Bone marrow (tissue), 2 donors: ENCODE measurements around the gene ENPP3.
"Not testable (repeated sequence)": the region's sequence is repeated elsewhere in the genome, so short reads cannot be mapped to it uniquely, and the experiment has no call there.

Experiments used
- DNase-seq, 2 donors: peaks; one replicate each; lab custom pipeline; 2025; lab: John Stamatoyannopoulos, UW

ENPP3 gene

DNA sequence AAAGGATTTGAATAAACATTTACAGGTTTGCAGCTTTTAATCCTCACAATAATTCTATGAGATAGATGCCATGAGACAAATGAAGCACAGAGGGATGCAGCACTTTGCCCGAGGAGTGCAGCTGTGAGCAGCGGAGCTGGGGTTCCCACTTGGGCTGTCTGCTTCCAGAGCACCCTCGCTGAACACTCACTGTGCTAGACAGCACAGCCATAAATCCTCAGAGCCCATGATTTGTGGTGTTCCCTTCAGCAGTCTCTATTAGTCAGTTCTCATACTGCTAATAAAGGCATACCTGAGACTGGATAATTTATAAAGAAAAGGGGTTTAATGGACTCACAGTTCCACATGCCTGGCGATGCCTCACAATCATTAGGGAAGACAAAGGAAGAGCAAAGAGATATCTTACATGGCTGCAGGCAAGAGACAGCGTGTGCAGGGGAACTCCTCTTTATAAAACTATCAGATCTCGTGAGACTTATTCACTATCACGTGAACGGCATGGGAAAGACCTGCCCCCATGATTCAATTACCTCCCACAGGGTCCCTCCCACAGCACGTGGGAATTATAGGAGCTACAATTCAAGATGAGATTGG lies 99.0 kb downstream of the ENPP3 start:
- DNase-seq: no peak

DNA sequence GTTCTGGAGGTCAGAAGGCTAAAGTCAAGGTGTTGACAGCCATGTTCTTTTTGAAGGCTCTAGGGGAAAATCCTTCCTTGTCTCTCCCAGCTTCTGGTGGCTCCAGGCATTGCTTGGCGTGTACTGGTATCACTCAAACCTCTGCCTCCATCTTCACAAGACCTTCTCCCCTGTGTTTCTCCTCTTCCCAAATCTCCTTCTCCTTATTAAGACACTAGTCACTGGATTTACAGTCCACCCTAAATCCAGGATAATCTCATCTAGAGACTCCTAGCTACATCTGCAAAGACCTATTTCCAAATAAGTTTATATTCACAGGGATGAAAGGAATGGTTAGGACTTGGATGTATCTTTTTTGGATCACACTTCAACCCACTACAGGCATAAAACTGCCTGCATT lies 99.7 kb downstream of the ENPP3 start:
- no peak for DNase-seq

DNA sequence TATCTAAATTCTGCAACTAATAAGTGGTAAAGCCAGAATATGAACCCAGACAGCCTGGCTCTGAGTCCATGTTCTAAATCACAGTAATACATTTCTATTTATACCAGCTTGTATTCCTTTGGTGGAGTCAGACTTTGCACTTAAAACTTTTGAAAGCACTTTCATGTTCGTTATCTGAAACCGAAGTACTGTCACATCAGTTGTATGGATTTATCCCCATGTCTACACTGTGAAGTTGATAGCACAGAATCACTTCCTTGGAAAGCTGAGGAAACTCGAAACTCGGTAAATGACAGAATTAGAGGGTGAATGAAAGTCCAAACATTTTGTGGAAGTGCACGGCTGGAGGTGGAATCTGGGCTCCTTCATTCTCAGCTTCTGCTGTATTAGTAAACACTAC lies 102.0 kb downstream of the ENPP3 start:
- DNase-seq: no peak

DNA sequence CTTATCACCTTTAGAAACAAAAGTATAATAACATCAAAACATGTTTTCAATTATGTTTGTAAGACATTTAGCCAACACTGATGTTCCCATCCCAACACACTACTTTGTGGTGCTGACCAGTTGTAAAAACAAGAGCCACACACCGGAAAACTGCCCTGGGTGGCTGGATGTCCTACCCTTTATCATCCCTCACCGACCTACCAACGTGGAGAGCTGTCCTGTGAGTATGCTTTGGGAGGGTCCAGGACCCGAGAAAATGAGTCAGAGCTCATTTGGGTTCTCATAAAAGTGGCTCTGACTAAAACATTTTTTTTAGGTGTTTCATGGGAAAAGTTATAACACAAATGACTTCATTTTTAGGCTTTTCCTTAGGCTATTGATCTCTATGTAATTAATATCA lies 103.1 kb downstream of the ENPP3 start:
- DNase-seq: no peak

DNA sequence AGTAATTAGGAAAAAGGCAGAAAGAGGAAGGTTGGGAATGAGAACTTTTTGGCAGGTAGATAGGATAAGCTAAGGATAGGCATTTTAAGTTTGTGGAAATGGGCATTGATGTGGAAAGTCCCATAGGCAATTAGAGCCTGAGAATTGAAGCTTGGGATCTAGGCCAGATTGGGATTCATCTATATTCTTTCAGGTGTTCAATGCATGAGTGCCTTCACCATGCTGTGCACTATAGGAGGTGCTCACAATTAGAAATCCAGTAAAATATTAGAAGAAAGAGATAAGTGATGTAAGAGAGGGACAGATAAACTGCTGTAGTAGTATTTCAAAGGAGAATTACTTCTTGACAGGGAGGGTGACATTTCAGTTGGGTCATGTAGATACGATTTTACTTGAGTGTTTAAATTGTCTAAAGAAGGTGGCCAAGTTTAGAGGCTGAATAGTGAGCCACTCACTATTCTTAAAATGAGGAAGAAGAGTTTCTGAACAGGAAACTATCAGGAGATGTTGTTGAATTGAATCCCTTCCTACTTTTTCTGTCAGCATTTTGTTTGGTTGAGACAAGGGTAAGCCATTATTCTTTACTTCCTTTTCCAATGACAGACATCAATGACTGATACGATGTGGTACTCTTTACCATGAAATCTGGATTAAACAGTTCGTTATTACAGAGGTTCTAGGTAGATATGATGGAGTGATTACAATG lies 104.7 kb downstream of the ENPP3 start:
- no peak for DNase-seq

DNA sequence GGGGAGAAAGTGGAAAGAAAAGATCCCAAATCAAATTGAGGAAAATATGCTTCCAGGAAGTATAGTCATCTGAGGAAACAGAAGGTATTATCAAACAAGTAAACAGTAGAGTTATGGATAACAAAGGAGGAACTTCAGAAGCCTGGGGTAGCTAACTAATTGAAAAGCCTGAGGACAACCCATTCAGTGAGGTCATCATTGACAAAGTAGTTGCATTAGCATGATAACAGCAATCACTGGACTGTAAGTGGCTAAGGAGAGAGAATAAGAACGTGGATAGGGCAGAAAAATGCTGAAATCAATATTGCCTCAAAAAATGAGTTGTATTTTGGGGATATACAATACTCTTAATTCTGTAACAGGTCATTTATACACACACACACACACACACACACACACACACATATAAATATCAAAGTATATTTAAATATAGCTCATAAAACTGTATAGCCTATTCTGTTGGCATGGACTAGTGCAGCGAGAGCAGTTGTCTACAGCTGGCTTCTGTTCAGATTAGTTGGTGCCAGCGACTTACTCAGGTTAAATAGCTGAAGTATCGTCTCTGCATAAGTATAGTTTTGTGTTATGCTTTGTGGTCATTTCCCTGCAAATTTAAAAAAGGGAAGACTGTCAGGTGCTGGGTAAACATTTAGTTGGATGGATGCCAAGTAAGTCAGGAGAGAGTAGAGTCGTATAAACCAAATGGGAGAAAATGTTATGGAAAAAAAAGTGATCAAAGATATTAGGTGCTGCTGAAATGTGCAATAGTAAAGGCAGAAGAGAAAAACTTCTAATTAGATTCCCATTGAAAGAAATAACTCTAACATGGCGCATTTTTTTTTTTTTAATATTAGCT lies 107.6 kb downstream of the ENPP3 start:
- DNase-seq: no peak

DNA sequence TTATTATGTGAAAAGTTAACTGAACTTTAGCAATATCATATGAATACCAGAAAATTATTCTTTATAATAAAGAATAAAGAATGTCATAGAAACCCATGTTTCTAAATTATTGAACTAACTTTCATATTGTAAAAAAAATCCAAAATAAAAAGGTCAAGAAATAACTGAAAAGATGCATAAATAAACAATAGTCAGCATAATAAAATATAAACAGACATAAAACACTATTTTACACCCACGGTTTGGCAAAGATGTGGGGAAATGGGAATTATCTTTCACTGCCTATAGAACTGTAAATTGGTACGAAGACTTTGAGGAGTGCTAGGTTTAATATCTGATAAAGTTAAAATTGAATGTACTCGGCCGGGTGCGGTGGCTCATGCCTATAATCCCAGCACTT lies 108.4 kb downstream of the ENPP3 start:
- no peak for DNase-seq

DNA sequence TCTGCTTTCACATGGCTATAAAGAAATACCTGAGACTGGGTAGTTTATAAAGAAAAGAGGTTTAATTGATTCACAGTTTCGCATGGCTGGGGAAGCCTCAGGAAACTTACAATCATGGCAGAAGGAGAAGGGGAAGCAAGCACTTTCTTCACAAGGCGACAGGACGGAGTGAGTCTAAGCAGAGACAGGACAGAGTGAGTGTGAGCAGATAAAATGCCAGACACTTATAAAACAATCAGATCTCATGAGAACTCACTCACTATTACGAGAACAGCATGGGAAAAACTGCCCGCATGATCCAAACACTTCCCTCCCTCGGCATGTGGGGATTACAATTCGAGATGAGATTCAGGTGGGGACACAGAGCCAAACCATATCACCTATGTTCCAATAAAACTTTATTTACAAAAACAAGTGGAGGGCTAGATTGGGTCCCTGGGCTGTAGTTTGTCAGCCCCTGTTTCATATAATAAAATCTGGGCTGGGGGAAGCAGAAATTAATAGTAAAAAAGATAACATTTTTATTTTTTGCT lies 110.8 kb downstream of the ENPP3 start:
- DNase-seq: no peak

DNA sequence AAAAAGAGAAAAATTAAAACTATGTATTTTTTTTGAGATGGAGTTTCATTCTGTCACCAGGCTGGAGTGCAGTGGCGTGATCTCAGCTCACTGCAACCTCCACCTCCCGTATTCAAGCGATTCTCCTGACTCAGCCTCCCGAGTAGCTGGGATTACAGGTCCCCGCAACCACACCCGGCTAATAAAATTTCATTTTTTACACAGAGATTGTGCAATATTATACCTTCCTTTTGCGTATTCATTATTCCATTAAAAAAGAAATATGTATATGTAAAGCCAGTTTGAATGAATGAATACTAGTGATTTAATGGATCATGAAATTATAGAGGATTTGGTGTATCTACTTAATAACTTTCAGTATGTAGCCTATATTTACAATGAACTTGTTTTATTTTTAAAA lies 111.9 kb downstream of the ENPP3 start:
- DNase-seq: no peak

DNA sequence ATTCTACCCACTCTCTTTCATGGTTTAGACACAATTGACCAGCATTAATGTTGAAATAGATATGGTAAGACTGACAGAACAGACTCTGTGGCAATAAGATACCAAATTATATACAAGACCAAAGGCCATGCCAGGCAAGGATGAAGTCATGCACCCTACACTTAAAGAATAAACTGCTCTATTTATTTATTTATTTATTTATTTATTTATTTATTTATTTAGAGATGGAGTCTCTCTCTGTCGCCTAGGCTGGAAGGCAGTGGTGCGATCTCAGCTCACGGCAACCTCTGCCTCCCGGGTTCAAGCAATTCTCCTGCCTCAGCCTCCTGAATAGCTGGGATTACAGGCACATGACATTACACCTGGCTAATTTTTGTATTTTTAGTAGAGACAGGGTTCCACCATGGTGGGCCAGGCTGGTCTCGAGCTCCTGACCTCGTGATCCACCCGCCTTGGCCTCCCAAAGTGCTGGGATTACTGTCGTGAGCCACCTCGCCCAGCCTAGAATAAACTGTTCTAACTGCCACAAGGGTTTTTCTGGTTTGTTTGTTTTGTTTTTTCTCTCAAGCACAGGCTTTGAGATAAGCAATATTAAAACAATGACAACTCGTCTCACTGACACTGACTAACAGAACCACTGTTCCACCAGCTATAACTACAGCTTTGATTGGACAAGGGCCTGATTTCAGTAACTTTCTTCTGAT lies 114.1 kb downstream of the ENPP3 start:
- DNase-seq: not testable (repeated sequence)

DNA sequence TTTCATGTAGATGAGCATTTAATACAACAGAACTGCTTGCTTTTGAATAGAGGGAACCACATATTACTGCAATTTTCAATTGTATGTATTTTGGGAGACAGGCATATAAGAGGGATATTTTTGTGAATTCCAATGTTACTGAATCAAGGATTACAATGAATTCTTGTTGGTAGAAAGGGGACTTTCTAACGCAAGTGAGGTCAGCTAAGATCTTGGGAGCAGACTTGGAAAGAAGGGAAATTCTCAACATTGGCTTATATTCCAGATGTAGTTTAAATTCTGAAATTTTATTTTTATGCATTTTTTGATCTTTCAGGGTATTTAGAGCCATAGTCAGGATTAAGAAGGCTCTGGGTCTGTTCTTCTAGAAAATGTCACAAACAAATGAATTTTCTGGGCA lies 117.0 kb downstream of the ENPP3 start:
- no peak for DNase-seq

DNA sequence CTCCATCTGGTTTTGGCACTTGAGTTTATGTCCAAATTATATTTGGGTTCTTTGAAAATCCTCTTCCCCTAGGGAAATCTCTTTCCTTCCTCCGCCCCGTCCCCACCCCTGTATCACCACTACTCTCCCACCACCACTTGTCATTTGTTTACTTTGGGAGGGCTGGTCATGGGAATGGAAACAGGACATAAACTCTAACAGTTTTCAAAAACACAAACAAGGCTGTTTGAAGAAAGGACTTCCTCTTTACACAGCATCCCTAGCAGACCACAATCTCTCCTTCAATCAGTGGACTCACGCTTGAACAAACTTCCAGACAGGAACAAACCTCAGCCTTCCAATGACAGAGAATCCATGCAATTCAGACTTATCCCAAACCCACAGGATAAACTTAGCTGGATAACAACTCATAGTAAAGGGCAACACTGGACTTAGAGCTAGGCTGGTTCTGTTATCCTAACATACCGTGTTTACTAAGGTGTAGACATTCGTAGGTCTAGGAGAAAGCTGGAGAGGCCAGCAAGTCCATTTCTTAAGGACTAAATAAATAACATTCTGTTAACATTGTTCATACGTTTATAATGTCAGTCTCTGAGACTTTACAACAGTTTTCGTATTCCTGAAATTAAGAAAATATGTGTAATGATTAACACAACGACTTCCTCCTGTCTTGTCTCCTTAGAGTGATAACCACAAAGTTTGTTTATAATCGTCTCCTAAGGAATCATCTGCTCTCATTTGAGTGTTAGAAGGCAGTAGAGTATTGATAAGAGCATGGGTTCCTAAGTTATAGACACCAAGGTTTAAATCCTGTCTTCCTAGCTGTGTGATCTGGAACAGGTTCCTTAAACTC lies 117.8 kb downstream of the ENPP3 start:
- DNase-seq: no peak

DNA sequence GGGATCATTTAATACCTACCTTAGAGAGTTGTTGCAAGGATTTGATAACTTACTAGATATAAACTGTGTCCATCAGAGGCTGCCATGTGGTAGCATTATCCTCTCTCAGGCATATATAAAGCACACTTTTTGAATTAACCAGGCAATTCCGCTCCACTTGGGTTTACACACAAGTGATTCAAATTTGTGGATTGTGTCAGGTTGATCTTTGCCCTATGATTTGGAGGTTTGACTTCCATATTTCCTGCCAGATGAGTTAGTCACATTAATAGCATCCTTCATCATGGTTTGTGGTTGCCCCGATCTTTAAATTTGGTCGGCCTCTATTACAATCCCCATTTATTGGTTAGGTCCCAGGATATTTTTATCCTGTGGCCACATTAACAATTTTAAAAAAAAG lies 118.5 kb downstream of the ENPP3 start:
- DNase-seq: no peak

DNA sequence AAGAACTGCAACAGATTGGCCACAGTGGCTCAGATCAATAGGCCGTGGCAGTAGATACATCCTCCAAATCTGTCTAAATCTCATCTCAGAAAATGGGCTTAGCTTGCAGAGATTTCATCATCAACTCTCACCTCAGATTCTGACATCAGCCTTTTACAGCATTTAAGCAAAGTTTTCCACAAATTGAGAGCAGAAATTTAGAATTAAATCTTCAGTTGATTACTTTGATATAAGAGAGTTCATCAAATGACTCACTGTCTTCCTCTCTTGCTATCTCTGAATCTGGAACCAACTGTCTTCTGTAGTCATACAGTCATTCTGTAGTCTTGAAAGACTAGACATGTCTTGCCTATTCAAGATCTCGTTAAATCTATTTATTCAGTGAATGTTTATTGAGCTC lies 118.9 kb downstream of the ENPP3 start:
- DNase-seq: no peak

DNA sequence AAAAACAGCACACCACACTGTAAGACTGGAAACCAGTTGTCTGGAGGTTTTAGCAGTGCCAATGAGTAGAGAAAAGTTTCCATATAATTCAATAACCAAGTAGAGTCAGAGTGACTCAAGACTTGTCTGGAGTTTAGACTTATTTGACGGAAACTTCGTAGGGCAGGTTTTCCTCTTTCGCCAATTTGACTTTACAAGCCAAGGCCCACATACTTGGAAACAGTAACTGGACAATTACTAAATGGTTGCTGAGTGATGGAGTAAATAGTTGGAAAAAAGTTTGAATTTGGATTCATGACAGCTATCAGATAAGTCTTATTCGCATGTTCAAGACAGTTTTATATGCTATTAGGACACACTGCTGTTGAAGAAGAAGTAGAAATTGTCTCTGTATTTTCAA lies 121.8 kb downstream of the ENPP3 start:
- DNase-seq: no peak

DNA sequence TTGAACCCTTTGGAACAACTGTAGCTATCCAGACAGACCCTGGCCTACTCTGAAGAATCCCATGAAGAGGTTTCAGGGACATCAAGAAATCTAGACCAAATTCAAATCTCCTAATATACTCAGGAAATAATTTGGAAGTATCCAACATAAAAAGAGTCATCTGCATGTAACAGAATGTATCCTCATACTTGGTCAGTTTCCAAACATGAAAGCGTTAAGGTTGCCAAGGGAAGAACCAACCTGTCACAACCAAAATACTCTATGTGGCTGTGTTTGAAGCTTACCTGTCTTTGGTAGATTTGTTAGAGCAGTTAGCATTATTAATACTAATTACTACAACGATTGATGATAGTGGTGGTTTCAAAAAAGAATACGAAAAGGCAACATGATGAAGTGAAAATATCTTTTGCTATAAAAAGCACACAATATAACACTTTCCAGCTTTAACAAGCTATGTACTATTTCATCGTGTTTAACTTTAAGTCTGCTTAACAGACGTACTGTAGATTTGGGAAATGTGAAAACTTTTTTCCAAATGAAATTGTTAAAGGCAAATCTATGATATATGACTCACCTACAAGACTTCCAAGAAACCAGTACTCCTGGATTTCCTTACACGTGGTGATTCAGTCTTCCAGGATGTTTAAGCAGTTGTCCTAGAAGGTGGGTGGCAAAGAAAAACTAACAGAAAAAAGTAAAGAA lies 124.1 kb downstream of the ENPP3 start:
- DNase-seq: no peak

DNA sequence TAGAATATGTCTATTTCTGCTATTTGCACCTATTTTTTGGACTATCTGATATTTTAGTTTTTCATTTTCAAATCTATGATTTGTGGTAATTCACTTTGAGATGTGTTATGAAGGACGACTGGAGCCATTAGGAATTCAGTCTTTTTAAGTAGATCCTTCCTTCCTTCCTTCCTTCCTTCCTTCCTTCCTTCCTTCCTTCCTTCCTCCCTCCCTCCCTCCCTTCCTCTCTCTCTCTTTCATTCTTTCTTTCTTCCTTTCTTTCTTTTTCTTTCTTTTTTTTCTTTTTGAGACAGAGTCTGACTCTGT lies 124.6 kb downstream of the ENPP3 start:
- no peak for DNase-seq

DNA sequence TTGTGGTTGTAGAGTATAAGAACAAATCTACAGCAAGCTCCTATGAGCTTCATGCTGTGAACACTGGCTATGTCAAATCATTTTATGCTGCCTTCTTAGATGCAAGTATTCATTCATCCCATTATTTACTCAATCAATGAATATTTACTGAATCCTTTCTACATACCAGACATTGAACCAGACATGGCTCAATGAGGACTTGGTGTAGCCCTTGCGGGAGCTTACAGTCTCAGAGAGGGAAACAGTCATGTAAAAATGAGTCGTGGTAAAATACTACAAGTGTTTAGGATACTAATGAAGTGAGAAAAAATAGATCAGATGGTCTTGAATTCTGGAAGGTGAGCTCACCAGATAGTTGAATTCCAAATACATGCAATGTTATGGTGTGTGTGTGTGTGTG lies 125.9 kb downstream of the ENPP3 start:
- DNase-seq: no peak

DNA sequence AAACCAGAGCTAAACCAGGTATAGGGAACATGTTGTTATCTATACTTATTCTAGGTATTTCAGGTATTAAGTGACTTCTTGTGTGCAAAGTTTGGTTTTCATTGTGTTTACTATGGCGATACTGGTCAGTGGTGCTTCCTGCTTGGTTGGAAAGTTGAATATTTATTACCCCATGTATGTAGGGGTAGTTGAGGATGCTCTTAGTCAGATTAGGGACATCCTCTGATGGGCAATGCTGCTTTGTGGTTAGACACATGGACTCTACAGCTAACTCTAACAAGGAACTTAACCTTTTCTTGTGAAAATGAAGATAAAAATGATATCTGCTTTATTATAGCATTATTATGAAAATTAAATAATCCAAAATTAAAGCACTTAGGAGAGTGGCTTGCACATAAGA lies 126.6 kb downstream of the ENPP3 start:
- DNase-seq: no peak

DNA sequence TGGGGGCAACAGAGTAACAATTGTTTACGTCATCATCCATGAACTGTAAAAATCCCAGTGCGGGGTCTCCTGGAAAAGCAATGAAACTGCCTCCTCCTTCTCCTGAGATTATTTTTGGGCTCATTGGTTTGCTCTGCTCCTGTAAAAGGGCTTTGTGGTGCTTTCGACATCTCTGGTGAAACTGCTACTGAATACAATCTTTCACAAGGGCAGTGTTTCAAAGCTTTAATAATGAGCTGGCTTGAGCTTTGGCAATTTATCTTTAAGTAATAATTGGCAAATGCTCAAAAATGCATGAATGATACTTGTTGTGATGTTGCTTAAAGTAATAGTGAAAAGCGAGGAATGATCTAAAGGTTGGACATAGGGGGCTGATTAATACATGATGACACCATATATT lies 127.2 kb downstream of the ENPP3 start:
- no peak for DNase-seq
